ENCODE results near the gene PAK5.

DNA sequence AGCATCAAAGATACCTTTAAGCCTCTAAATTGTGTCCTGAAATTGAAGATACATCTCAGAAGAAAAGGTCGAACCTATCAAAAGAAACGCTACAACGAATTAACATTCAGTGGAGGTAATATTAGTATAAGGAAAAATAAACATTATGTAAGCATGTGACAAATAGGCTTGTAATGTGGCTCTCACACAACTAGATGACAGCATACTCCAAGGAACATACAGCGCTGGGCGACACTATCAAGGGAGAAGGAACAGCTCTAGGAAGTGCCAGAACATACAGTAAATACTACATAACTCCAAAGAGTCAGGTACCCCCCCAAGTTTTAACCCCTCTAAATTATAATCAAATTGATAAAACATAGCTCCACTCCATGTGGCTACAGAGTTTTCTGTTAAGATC is 220.9 kb downstream of the PAK5 start:
- TF ChIP-seq CTCF (IDR thresholded peaks at IDR 0.05; ENCODE audit: low read depth, low read length, missing input control) (no peak), RAD21 (IDR thresholded peaks at IDR 0.05) (peak; percentile 65 to 79), GABPA (IDR thresholded peaks at IDR 0.05 in 1 of 2, conservative IDR thresholded peaks at IDR 0.05 in 1 of 2) (no peak), ATF3 (IDR thresholded peaks at IDR 0.05) (no peak), YY1 (IDR thresholded peaks at IDR 0.05) (no peak)
- TF ChIP-seq, protein P1, sequence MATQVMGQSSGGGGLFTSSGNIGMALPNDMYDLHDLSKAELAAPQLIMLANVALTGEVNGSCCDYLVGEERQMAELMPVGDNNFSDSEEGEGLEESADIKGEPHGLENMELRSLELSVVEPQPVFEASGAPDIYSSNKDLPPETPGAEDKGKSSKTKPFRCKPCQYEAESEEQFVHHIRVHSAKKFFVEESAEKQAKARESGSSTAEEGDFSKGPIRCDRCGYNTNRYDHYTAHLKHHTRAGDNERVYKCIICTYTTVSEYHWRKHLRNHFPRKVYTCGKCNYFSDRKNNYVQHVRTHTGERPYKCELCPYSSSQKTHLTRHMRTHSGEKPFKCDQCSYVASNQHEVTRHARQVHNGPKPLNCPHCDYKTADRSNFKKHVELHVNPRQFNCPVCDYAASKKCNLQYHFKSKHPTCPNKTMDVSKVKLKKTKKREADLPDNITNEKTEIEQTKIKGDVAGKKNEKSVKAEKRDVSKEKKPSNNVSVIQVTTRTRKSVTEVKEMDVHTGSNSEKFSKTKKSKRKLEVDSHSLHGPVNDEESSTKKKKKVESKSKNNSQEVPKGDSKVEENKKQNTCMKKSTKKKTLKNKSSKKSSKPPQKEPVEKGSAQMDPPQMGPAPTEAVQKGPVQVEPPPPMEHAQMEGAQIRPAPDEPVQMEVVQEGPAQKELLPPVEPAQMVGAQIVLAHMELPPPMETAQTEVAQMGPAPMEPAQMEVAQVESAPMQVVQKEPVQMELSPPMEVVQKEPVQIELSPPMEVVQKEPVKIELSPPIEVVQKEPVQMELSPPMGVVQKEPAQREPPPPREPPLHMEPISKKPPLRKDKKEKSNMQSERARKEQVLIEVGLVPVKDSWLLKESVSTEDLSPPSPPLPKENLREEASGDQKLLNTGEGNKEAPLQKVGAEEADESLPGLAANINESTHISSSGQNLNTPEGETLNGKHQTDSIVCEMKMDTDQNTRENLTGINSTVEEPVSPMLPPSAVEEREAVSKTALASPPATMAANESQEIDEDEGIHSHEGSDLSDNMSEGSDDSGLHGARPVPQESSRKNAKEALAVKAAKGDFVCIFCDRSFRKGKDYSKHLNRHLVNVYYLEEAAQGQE (IDR thresholded peaks at IDR 0.05): no peak
